ENCODE measurements around the gene TRIM28.

Gene TRIM28

GRCh38 chr19:58579473-58580142 lies 35.7 kb downstream of the TRIM28 start:
- DNase-seq (ENCODE audit: low read depth), result no peak

- DNase-seq (ENCODE audit: low read depth), result peak; percentile 85
Observed at GRCh38 chr19:58581227-58582141, 37.6 kb downstream of the TRIM28 start.

GRCh38 chr19:58582985-58583384 lies 39.1 kb downstream of the TRIM28 start:
- no peak for DNase-seq (ENCODE audit: low read depth)

- DNase-seq (ENCODE audit: low read depth), result no peak
Observed at GRCh38 chr19:58584498-58585441, 40.9 kb downstream of the TRIM28 start.

GRCh38 chr19:58585442-58586132 lies 41.7 kb downstream of the TRIM28 start:
- no peak for DNase-seq (ENCODE audit: low read depth)

- no peak for DNase-seq (ENCODE audit: low read depth)
Observed at GRCh38 chr19:58586133-58586765, 42.4 kb downstream of the TRIM28 start.

All from ELR (cell line).